A549 (cell line): ENCODE measurements around the gene QDPR. TPM values are rescaled to one million over a fixed set of nuclear protein-coding genes. Genes with fewer than 3 reads are reported as not detected.

Source experiments
- ATAC-seq, 2 experiments: fragments of 200-7000 bp in 1 of 2; fragments of >200 bp in 1 of 2; cut with Nextera tagmentation in 1 of 2; cut with Tn5 transposase in 1 of 2; 3 replicates each; pipeline versions ENCODE4 v1.8.0 to v1.9.1; 2018 to 2020; ENCODE audit warnings: mild to moderate bottlenecking in 1 of 2, moderate library complexity in 1 of 2
- CTCF ChIA-PET: fragments of 300-600 bp; sonication (Branson Sonifier 250); formaldehyde crosslinking; extraction: SDS; loops from one replicate; lab custom pipeline; 2021; ENCODE audit warnings: antibody characterized with exemption, inconsistent platforms; lab: Yijun Ruan, JAX
- POLR2A ChIA-PET: fragments of 350-600 bp; formaldehyde crosslinking; extraction: SDS; loops from one replicate; lab custom pipeline; 2021; ENCODE audit warnings: antibody characterized with exemption, inconsistent platforms; lab: Yijun Ruan, JAX
- DNase-seq, 2 experiments: peaks; one replicate each; pipeline versions ENCODE4 v3.0.0 to v3.0.0-alpha.2; 2011 to 2016; ENCODE audit warnings: low read depth in 1 of 2, low spot score in 1 of 2
- FAIRE-seq: peaks from 2 replicates; lab custom pipeline; 2011; peaks lifted over from hg19 to GRCh38; lab: Jason Lieb, UNC
- H3K27ac ChIP-seq, 2 experiments: fragments of >200 bp; sonication (Bioruptor Twin); formaldehyde crosslinking; 3 replicates each; pipeline ENCODE4 v1.5.1; 2016 to 2017
- H3K4me1 ChIP-seq: fragments of >200 bp; sonication (Bioruptor Twin); formaldehyde crosslinking; 3 replicates; pipeline ENCODE4 v1.6.1; 2016
- H3K4me2 ChIP-seq: fragments of >200 bp; sonication (Bioruptor Twin); formaldehyde crosslinking; 3 replicates; pipeline ENCODE4 v1.6.1; 2016
- H3K4me3 ChIP-seq: fragments of >200 bp; sonication (Bioruptor Twin); formaldehyde crosslinking; 3 replicates; pipeline ENCODE4 v1.5.1; 2016
- H3K9me3 ChIP-seq: fragments of >200 bp; sonication (Bioruptor Twin); formaldehyde crosslinking; 3 replicates; pipeline ENCODE4 v1.6.1; 2016
- CHD4 ChIP-seq: fragments of 200-600 bp; sonication (generic); IDR thresholded peaks from 2 replicates; pipeline ENCODE4 v1.6.1; 2016; ENCODE audit warnings: antibody characterized with exemption, mild to moderate bottlenecking, borderline replicate concordance
- ESRRA ChIP-seq: fragments of 150-350 bp; IDR thresholded peaks from 2 replicates; pipeline ENCODE4 v1.6.1; 2014; ENCODE audit warnings: mild to moderate bottlenecking, low read length, borderline replicate concordance
- HOXB5 ChIP-seq: fragments of 250-450 bp; sonication (Bioruptor Pico); IDR thresholded peaks from 2 replicates; pipeline ENCODE4 v1.5.0; 2020; ENCODE audit warnings: mild to moderate bottlenecking, moderate library complexity
- KDM5A ChIP-seq: fragments of 200-600 bp; sonication (generic); IDR thresholded peaks from 2 replicates; pipeline ENCODE4 v1.6.1; 2016; ENCODE audit warnings: antibody characterized with exemption, mild to moderate bottlenecking
- MAFK ChIP-seq: fragments of 450-650 bp; IDR thresholded peaks from 2 replicates; pipeline ENCODE4 v1.6.1; 2014; ENCODE audit not compliant: partially characterized antibody
- MAZ ChIP-seq: fragments of 150-350 bp; IDR thresholded peaks from 2 replicates; pipeline ENCODE4 v1.6.1; 2014; ENCODE audit warnings: antibody characterized with exemption, low read depth, low read length, borderline replicate concordance
- NFE2L2 ChIP-seq: fragments of 150-350 bp; conservative IDR thresholded peaks from 2 replicates; pipeline ENCODE4 v1.6.1; 2014; ENCODE audit warnings: low read length
- NPAS2 ChIP-seq: fragments of 250-450 bp; sonication (Bioruptor Pico); IDR thresholded peaks from 2 replicates; pipeline ENCODE4 v1.8.0; 2022; ENCODE audit warnings: mild to moderate bottlenecking, moderate library complexity, borderline replicate concordance
- NR3C1 ChIP-seq: fragments of >200 bp; sonication (Bioruptor Twin); formaldehyde crosslinking; IDR thresholded peaks from 3 replicates; pipeline ENCODE4 v1.6.1; 2017
- PHF8 ChIP-seq: fragments of 200-600 bp; sonication (generic); IDR thresholded peaks from 2 replicates; pipeline ENCODE4 v1.6.1; 2016; ENCODE audit warnings: low read depth, mild to moderate bottlenecking, antibody characterized with exemption, moderate library complexity, borderline replicate concordance
- POLR2A ChIP-seq: IDR thresholded peaks from 2 replicates; pipeline ENCODE4 v1.6.1; 2012; ENCODE audit warnings: mild to moderate bottlenecking, low read length
- POLR2AphosphoS2 ChIP-seq: conservative IDR thresholded peaks from 2 replicates; pipeline ENCODE4 v1.6.1; 2012; ENCODE audit warnings: low read length, improper control_type of control experiment, inconsistent platforms
- RAD21 ChIP-seq, 2 experiments: fragments of >200 bp in 1 of 2; sonication (Bioruptor Twin) in 1 of 2; formaldehyde crosslinking in 1 of 2; IDR thresholded peaks in 1 of 2; conservative IDR thresholded peaks in 1 of 2; 2 replicates in 1 of 2; 3 replicates in 1 of 2; pipeline ENCODE4 v1.6.1; 2012 to 2018; ENCODE audit warnings: inconsistent platforms in 1 of 2
- RARB ChIP-seq: fragments of 250-450 bp; sonication (Bioruptor Pico); IDR thresholded peaks from 2 replicates; pipeline ENCODE4 v1.8.0; 2021; ENCODE audit warnings: mild to moderate bottlenecking, moderate library complexity
- RFX5 ChIP-seq: fragments of 450-650 bp; IDR thresholded peaks from 2 replicates; pipeline ENCODE4 v1.7.1; 2014; ENCODE audit warnings: antibody characterized with exemption, mild to moderate bottlenecking, moderate library complexity
- RNF2 ChIP-seq: fragments of 200-600 bp; sonication (generic); IDR thresholded peaks from 2 replicates; pipeline ENCODE4 v1.6.1; 2016; ENCODE audit warnings: low read depth, mild to moderate bottlenecking, antibody characterized with exemption, moderate library complexity, borderline replicate concordance
- TFCP2L1 ChIP-seq: fragments of 250-450 bp; sonication (Bioruptor Pico); IDR thresholded peaks from 2 replicates; pipeline ENCODE4 v1.5.0; 2021; ENCODE audit warnings: mild to moderate bottlenecking
- ZC3H11A ChIP-seq: fragments of 450-650 bp; IDR thresholded peaks from 2 replicates; pipeline ENCODE4 v1.6.1; 2014; ENCODE audit warnings: antibody characterized with exemption, mild to moderate bottlenecking
- ZFP36 ChIP-seq: fragments of 450-650 bp; IDR thresholded peaks from 2 replicates; pipeline ENCODE4 v1.6.1; 2014; ENCODE audit warnings: borderline replicate concordance; ENCODE audit not compliant: partially characterized antibody
- WGBS: methylation state at CpG from one replicate; pipeline ENCODE4 v1.1.6; 2017; ENCODE audit errors: missing lambda C conversion rate; 5-methylcytosine and 5-hydroxymethylcytosine counted together
- polyA plus RNA-seq, 4 experiments: library from polyadenylated mRNA; depleted of rRNA in 3 of 4; stranded (reverse); fragments of >200 nt; fragmentation: RNase III in 1 of 4; extraction: RNeasy Plus Mini Kit Qiagen cat#74134 plus additional on column Dnase treatment in 1 of 4; gene quantifications; 2 replicates in 3 of 4; 3 replicates in 1 of 4; pipeline ENCODE4 v1.2.3, GENCODE V29; 2011 to 2017
- TF ChIP-seq, protein P1 (sequence below): fragments of 250-450 bp; sonication (Bioruptor Pico); IDR thresholded peaks from 2 replicates; pipeline ENCODE4 v1.5.0; 2020; ENCODE audit warnings: low read depth, mild to moderate bottlenecking, moderate library complexity
- TF ChIP-seq, protein P2 (sequence below): fragments of 150-350 bp; IDR thresholded peaks from 2 replicates; pipeline ENCODE4 v1.6.1; 2014; ENCODE audit warnings: low read depth, mild to moderate bottlenecking, low read length
- TF ChIP-seq, protein P3 (sequence below): fragments of >200 bp; sonication (Bioruptor Twin); formaldehyde crosslinking; IDR thresholded peaks from 3 replicates; pipeline ENCODE4 v1.6.1; 2016
- TF ChIP-seq, protein P4 (sequence below): fragments of 250-450 bp; sonication (Bioruptor Pico); IDR thresholded peaks from 2 replicates; pipeline ENCODE4 v1.5.0; 2021; ENCODE audit warnings: mild to moderate bottlenecking, moderate library complexity, borderline replicate concordance
- TF ChIP-seq, protein P5 (sequence below): IDR thresholded peaks from 2 replicates; pipeline ENCODE4 v1.6.1; 2012
- TF ChIP-seq, protein P6 (sequence below): fragments of >200 bp; sonication (Bioruptor Twin); formaldehyde crosslinking; IDR thresholded peaks from 2 replicates; pipeline ENCODE4 v1.6.1; 2016
- TF ChIP-seq, protein P7 (sequence below): fragments of 450-650 bp; IDR thresholded peaks from 2 replicates; pipeline ENCODE4 v1.6.1; 2014; ENCODE audit warnings: antibody characterized with exemption

The QDPR gene
- polyA plus RNA-seq, 2 of the 4 experiments (the other 2 are of a cell fraction) = 40.4 to 75.1 TPM

DNA sequence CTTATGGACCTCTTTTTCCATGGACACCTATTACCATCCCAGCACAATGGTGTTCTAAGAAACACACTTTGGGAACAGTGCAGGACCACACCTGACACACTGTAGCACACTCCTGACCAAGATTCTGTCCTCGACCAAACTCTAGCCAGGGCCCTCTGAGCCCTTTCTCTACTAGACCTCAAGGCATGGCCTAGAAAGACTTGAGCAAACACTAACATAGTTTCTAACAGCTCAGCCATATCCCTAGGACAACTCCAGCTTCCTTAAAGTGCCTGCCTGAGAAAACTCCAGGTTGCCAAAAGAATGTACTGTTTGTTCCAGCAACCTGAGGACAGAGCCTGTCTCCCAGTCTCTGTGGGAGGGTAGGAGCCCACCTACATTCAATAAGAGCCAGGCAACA lies 48.3 kb downstream of the QDPR start:
- H3K4me1 ChIP-seq = no peaks in the 10 kb centered on the region
- POLR2A ChIA-PET = no interaction called here
- DNase-seq = no peak
- TF ChIP-seq KDM5A (no peak), NFE2L2 (no peak), ZC3H11A (no peak), ZFP36 (no peak), POLR2A (no peak), NR3C1 (no peak), TFCP2L1 (no peak), RARB (CRISPR knock-in tag) (no peak), ESRRA (no peak), NPAS2 (CRISPR knock-in tag) (no peak), POLR2AphosphoS2 (no peak)
- TF ChIP-seq, protein P1, sequence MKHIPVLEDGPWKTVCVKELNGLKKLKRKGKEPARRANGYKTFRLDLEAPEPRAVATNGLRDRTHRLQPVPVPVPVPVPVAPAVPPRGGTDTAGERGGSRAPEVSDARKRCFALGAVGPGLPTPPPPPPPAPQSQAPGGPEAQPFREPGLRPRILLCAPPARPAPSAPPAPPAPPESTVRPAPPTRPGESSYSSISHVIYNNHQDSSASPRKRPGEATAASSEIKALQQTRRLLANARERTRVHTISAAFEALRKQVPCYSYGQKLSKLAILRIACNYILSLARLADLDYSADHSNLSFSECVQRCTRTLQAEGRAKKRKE (CRISPR knock-in tag) = no peak
- TF ChIP-seq, protein P2, sequence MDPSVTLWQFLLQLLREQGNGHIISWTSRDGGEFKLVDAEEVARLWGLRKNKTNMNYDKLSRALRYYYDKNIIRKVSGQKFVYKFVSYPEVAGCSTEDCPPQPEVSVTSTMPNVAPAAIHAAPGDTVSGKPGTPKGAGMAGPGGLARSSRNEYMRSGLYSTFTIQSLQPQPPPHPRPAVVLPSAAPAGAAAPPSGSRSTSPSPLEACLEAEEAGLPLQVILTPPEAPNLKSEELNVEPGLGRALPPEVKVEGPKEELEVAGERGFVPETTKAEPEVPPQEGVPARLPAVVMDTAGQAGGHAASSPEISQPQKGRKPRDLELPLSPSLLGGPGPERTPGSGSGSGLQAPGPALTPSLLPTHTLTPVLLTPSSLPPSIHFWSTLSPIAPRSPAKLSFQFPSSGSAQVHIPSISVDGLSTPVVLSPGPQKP = no peak
- TF ChIP-seq, protein P3, sequence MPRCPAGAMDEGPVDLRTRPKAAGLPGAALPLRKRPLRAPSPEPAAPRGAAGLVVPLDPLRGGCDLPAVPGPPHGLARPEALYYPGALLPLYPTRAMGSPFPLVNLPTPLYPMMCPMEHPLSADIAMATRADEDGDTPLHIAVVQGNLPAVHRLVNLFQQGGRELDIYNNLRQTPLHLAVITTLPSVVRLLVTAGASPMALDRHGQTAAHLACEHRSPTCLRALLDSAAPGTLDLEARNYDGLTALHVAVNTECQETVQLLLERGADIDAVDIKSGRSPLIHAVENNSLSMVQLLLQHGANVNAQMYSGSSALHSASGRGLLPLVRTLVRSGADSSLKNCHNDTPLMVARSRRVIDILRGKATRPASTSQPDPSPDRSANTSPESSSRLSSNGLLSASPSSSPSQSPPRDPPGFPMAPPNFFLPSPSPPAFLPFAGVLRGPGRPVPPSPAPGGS = no peak
- TF ChIP-seq, protein P4, sequence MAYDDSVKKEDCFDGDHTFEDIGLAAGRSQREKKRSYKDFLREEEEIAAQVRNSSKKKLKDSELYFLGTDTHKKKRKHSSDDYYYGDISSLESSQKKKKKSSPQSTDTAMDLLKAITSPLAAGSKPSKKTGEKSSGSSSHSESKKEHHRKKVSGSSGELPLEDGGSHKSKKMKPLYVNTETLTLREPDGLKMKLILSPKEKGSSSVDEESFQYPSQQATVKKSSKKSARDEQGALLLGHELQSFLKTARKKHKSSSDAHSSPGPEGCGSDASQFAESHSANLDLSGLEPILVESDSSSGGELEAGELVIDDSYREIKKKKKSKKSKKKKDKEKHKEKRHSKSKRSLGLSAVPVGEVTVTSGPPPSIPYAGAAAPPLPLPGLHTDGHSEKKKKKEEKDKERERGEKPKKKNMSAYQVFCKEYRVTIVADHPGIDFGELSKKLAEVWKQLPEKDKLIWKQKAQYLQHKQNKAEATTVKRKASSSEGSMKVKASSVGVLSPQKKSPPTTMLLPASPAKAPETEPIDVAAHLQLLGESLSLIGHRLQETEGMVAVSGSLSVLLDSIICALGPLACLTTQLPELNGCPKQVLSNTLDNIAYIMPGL = no peak
- TF ChIP-seq, protein P5, sequence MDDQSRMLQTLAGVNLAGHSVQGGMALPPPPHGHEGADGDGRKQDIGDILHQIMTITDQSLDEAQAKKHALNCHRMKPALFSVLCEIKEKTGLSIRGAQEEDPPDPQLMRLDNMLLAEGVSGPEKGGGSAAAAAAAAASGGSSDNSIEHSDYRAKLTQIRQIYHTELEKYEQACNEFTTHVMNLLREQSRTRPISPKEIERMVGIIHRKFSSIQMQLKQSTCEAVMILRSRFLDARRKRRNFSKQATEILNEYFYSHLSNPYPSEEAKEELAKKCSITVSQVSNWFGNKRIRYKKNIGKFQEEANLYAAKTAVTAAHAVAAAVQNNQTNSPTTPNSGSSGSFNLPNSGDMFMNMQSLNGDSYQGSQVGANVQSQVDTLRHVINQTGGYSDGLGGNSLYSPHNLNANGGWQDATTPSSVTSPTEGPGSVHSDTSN = no peak
- TF ChIP-seq, protein P6, sequence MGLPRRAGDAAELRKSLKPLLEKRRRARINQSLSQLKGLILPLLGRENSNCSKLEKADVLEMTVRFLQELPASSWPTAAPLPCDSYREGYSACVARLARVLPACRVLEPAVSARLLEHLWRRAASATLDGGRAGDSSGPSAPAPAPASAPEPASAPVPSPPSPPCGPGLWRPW = no peak
- TF ChIP-seq, all 56 proteins: peak for 0
- H3K27ac ChIP-seq = no peak overlapping the region
- FAIRE-seq (no peak), ATAC-seq (no peak)
- WGBS = 11% methylated on average over 1 of the region's 1 CpG
- no peak overlapping the region for H3K4me3 ChIP-seq
- no peaks in the 10 kb centered on the region; the same call in 2 of the 3 replicates for H3K9me3 ChIP-seq
- no peak overlapping the region for H3K4me2 ChIP-seq
- CTCF ChIA-PET = interaction anchor here (0.6 to 1.0 kb wide), 2 partner anchors 16 to 197 kb away, joined by 3 read pairs; no protein-coding TSS in a partner anchor

DNA sequence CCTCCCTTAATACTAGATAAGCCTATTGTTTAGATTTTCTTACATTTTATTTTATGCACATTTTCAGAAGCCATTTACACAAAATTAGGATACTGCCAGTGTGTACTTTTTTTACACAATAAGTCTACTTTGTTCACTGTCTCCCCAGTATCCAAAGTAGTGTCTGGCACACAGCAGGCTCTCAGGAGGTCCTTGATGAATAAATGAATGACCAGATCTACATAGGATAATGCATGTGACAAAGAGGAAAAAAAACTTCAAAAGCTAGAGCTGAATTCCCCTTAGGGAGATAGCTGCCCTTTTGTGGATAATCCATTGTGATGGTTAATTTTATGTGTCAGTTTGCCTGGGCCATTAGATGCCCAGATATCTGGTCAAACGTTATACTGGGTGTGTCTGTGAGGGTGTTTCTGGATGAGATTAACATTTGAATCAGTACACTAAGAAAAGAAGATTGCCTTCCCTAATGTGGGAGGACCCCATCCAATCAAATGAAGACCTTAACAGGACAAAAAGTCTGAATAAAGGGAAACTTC lies 61.6 kb downstream of the QDPR start:
- no peak for ATAC-seq
- Histone ChIP-seq H3K4me3 (no peak overlapping the region), H3K4me2 (no peak overlapping the region), H3K4me1 (no peaks in the 10 kb centered on the region), H3K9me3 (no peaks in the 10 kb centered on the region), H3K27ac (no peak overlapping the region)
- no peak for DNase-seq
- FAIRE-seq = no peak
- ChIA-PET POLR2A (no interaction called here), CTCF (interaction anchor here (0.6 kb wide), 1 partner anchor 121 kb away, joined by 4 read pairs; no protein-coding TSS in a partner anchor)
- 8% methylated on average over 1 of the region's 1 CpG for WGBS
- TF ChIP-seq, protein P7, sequence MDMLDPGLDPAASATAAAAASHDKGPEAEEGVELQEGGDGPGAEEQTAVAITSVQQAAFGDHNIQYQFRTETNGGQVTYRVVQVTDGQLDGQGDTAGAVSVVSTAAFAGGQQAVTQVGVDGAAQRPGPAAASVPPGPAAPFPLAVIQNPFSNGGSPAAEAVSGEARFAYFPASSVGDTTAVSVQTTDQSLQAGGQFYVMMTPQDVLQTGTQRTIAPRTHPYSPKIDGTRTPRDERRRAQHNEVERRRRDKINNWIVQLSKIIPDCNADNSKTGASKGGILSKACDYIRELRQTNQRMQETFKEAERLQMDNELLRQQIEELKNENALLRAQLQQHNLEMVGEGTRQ = no peak
- TF ChIP-seq RAD21 (conservative IDR thresholded peaks at IDR 0.05 in 1 of 2, IDR thresholded peaks at IDR 0.05 in 1 of 2) = no peak
- no peak for TF ChIP-seq RNF2
- TF ChIP-seq PHF8 = no peak
- no peak for TF ChIP-seq POLR2A
- TF ChIP-seq KDM5A = no peak
- TF ChIP-seq CHD4 = no peak
- TF ChIP-seq HOXB5 (CRISPR knock-in tag) = no peak
- TF ChIP-seq MAFK = no peak
- TF ChIP-seq, protein P4 = no peak
- no peak for TF ChIP-seq RFX5
- TF ChIP-seq, protein P2 = no peak
- TF ChIP-seq MAZ = no peak
